VCaP (cell line): Measurements from ENCODE around the gene TANK.
A peak's percentile ranks its signal among the peaks of the same experiment; 100 is the strongest.
"Not testable (repeated sequence)": the region's sequence is repeated elsewhere in the genome, so short reads cannot be mapped to it uniquely, and the experiment has no call there.

Experiments used
- H3K27ac ChIP-seq: fragments of 450-650 bp; 2 replicates; pipeline ENCODE4 v1.5.1; 2017
- CTCF ChIP-seq: fragments of 450-650 bp; conservative IDR thresholded peaks from 2 replicates; pipeline ENCODE4 v1.5.1; 2017; ENCODE audit warnings: mild to moderate bottlenecking, moderate library complexity

The TANK gene

GRCh38 chr2:161237392-161238264, 77.4 kb downstream of the TANK start:
- H3K27ac ChIP-seq, result peak overlapping the region; percentile 24; the same call in 1 of the 2 replicates
- TF ChIP-seq CTCF, result no peak

GRCh38 chr2:161238265-161238559, 78.0 kb downstream of the TANK start:
- no peak for TF ChIP-seq CTCF
- H3K27ac ChIP-seq, result peak overlapping the region; percentile 24; the same call in 1 of the 2 replicates

GRCh38 chr2:161238560-161239325, 78.5 kb downstream of the TANK start:
- no peak for TF ChIP-seq CTCF
- no peak overlapping the region; the same call in 1 of the 2 replicates for H3K27ac ChIP-seq

- no peak for TF ChIP-seq CTCF
- no peak overlapping the region for H3K27ac ChIP-seq
Measured at GRCh38 chr2:161239326-161240109, 79.3 kb downstream of the TANK start.

- H3K27ac ChIP-seq, result no peak overlapping the region
- no peak for TF ChIP-seq CTCF
Measured at GRCh38 chr2:161241894-161242293, 81.7 kb downstream of the TANK start.

- H3K27ac ChIP-seq, result no peak overlapping the region
- TF ChIP-seq CTCF, result no peak
Measured at GRCh38 chr2:161243312-161243711, 83.1 kb downstream of the TANK start.

- H3K27ac ChIP-seq, result no peak overlapping the region
- no peak for TF ChIP-seq CTCF
Measured at GRCh38 chr2:161243905-161244304, 83.7 kb downstream of the TANK start.

GRCh38 chr2:161244387-161245260, 84.4 kb downstream of the TANK start:
- not testable (repeated sequence) for H3K27ac ChIP-seq
